ENCODE results near the gene LSM4.

Gene LSM4

DNA sequence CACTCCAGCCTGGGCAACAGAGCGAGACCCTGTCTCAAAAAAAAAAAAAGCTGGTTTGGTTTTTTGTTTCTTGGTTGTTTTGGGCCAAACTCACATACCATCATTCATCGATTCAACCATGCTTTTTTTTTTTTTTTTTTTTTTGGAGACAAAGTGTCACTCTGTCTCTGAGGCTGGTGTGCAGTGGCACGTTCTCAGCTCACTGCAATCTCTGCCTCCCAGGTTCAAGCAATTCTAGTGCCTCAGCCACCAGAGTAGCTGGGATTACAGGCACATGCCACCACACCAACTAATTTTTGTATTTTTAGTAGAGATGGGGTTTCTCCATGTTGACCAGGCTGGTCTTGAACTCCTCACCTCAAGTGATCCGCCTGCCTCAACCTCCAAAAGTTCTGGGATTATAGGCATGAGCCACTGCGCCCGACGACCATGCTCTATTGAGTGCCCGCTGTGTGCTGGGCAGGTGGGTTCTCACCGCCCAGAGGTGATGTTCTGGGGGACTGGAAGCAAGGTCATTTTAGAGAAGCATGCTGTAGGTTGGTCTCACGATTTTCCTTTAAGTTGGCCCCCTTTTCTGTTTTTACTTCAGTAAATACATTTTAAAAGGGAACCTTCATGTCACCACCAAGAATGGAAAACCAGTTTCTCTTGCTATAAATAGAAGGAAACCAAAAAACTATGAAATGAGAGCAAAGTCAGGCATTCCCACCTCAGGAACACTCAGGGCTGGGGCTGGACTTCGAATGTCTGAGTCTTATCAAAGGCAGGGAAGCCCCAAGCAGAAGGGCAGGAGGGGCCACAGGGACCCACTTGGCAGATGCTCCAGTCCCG lies 33.2 kb downstream of the LSM4 start:
- peaks cover 16% of the 10 kb centered on the region; the same call in 1 of the 2 replicates for H3K4me1 ChIP-seq (ENCODE audit: insufficient read depth, low read length)
- H3K27ac ChIP-seq (ENCODE audit: low read length): no peak overlapping the region
- H3K9ac ChIP-seq (ENCODE audit: low read depth, low read length): no peak overlapping the region
- H3K4me3 ChIP-seq (ENCODE audit: low read length): no peak overlapping the region
- peaks cover 10% of the 10 kb centered on the region; the same call in 1 of the 2 replicates for H3K27me3 ChIP-seq (ENCODE audit: insufficient read depth, low read length)
- no peaks in the 10 kb centered on the region for H3K36me3 ChIP-seq (ENCODE audit: insufficient read depth, low read depth, low read length)
- H3K9me3 ChIP-seq (ENCODE audit: insufficient read depth, low read depth, low read length): no peaks in the 10 kb centered on the region

DNA sequence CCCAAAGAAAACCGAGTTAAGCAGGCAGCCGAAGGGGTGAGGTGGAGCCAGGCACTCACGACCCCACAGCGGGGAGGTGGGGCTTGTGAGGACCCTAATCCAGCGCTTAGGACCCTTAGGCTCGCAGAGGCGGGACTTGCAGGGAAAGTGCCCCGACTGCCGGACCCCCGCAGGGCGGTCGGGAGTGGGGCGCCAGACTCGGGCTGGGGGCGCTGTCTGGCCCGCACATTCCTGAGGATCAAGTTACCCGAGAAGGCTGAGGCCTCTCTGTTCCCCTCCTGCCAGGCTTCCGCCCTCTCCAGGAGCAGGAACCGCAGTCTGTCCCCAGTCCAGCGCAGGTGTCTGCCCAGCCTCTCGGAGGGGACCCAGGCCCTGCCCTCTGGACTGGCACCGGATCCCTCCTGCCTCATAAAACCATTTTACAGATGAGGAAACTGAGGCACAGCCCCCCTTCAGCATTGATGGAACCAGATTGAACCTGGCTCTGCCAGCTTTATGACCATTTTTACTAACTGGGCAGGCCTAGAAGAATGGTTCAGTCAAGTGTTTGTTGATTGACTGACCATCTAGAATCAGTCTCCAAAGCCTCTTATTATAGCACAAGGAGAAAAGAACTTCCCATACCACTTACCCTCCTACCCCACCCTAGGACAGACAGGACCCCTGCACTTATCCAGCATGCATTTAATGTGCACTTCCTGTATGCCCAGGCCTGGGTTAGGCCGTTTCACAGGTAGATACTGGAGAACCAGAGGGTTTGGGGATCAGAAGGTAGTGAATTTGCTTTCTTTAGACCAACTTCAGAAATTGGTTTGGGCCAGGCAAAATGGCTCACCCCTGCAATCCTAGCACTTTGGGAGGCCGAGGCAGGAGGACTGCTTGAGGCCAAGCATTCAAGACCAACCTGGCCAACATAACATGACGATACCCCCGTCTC lies 34.8 kb downstream of the LSM4 start:
- no peak overlapping the region for H3K27ac ChIP-seq (ENCODE audit: low read length)
- H3K4me1 ChIP-seq (ENCODE audit: insufficient read depth, low read length): peaks cover 6% of the 10 kb centered on the region; the same call in 1 of the 2 replicates
- peak overlapping the region; percentile 57; the same call in 1 of the 2 replicates for H3K4me3 ChIP-seq (ENCODE audit: low read length)
- peak overlapping the region; percentile 54; the same call in 1 of the 2 replicates for H3K9ac ChIP-seq (ENCODE audit: low read depth, low read length)
- H3K27me3 ChIP-seq (ENCODE audit: insufficient read depth, low read length): peaks cover 10% of the 10 kb centered on the region; the same call in 1 of the 2 replicates
- H3K9me3 ChIP-seq (ENCODE audit: insufficient read depth, low read depth, low read length): no peaks in the 10 kb centered on the region
- H3K36me3 ChIP-seq (ENCODE audit: insufficient read depth, low read depth, low read length): no peaks in the 10 kb centered on the region

DNA sequence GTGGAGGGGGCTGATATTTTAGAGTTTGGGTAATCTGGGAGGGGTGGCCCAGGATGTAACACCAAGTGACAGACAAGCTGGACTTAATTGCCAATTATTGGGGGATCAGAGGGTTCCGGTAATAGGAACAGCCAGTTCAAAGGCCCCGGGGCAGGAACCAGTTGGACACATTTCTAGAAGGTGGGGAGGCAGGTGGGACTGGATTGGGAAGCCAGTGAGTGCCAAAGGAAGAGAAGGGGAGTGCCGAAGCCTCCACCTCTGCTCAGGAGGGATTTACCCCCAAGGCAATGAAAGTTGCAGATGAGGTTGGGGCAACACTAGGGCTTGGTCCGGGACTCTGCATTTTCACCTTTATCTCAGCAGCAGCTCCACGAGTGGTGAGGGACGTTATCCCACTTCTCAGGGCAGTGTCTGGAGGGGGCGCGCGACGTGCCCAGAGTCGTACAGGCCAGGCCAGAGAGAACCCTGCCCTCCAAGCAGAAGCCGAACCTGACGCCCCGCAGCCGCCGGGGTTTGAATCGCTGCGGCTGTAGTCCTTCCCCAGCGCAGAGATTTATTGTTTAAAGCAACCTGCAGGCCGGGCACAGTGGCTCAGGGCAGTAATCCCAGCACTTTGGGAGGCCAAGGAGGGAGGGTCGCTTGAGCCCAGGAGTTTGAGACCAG lies 35.8 kb downstream of the LSM4 start:
- Histone ChIP-seq H3K4me1 (ENCODE audit: insufficient read depth, low read length) (peaks cover 11% of the 10 kb centered on the region; the same call in 1 of the 2 replicates), H3K4me3 (ENCODE audit: low read length) (peak overlapping the region; percentile 57; the same call in 1 of the 2 replicates)

DNA sequence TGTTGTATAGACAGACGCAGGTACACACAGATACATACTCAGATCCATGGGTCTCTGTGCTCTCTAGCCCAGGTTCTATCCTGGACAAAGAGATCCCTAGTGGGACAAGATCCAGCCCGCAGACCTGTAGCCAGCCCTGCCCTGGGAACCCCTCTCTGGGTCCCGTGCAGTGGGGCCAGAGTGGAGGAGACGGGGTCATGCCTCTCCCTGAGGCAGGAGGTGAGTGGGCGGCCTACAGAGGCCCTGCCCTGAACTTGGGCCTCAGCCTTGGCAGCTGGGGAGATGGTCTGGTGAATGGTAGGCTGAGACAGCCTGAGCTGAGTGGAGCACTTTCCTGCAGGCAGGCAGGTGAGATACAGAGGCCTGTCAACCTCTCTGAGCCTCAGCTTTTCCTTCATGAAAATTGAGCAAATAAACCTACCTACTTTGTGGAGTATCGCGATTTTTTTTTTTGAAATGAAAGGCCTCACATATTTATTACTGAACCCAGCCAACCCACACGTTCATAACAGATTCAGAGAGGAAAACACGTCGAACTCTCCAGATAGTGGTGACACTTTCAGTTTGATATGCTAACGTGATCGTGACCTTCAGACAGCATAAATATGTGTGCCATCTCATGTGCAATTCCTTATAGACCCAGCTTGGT lies 38.0 kb downstream of the LSM4 start:
- Histone ChIP-seq H3K27me3 (ENCODE audit: insufficient read depth, low read length) (peaks cover 10% of the 10 kb centered on the region; the same call in 1 of the 2 replicates), H3K36me3 (ENCODE audit: insufficient read depth, low read depth, low read length) (no peaks in the 10 kb centered on the region), H3K9ac (ENCODE audit: low read depth, low read length) (no peak overlapping the region), H3K4me1 (ENCODE audit: insufficient read depth, low read length) (peaks cover 11% of the 10 kb centered on the region; the same call in 1 of the 2 replicates), H3K27ac (ENCODE audit: low read length) (no peak overlapping the region), H3K9me3 (ENCODE audit: insufficient read depth, low read depth, low read length) (no peaks in the 10 kb centered on the region), H3K4me3 (ENCODE audit: low read length) (no peak overlapping the region)

More for the DNA sequence above, 35.8 kb downstream of the LSM4 start:
- Histone ChIP-seq H3K27ac (ENCODE audit: low read length) (no peak overlapping the region), H3K9me3 (ENCODE audit: insufficient read depth, low read depth, low read length) (no peaks in the 10 kb centered on the region), H3K9ac (ENCODE audit: low read depth, low read length) (peak overlapping the region; percentile 54; the same call in 1 of the 2 replicates), H3K36me3 (ENCODE audit: insufficient read depth, low read depth, low read length) (no peaks in the 10 kb centered on the region), H3K27me3 (ENCODE audit: insufficient read depth, low read length) (peaks cover 10% of the 10 kb centered on the region; the same call in 1 of the 2 replicates)

DNA sequence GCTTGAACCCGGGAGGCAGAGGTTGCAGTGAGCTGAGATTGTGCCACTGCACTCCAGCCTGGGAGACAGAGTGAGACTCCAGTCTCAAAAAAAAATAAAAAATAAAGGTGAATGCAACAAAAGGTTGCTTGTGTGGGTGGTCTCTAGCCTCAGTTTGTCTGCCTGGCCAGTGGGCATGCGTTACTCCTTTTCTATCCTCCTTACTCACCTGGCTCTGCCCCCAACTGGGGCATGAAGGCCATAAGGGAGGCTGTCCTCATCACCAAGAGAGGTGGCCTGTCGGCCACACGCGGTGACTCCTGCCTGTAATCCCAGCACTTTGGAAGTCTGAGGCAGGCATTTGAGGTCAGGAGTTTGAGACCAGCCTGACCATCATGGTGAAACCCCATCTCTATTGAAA lies 39.5 kb downstream of the LSM4 start:
- Histone ChIP-seq H3K36me3 (ENCODE audit: insufficient read depth, low read depth, low read length) (peaks cover 8% of the 10 kb centered on the region), H3K9me3 (ENCODE audit: insufficient read depth, low read depth, low read length) (no peaks in the 10 kb centered on the region), H3K27me3 (ENCODE audit: insufficient read depth, low read length) (peaks cover 10% of the 10 kb centered on the region; the same call in 1 of the 2 replicates), H3K4me3 (ENCODE audit: low read length) (no peak overlapping the region), H3K27ac (ENCODE audit: low read length) (no peak overlapping the region), H3K4me1 (ENCODE audit: insufficient read depth, low read length) (peaks cover 12% of the 10 kb centered on the region; the same call in 1 of the 2 replicates), H3K9ac (ENCODE audit: low read depth, low read length) (no peak overlapping the region)

DNA sequence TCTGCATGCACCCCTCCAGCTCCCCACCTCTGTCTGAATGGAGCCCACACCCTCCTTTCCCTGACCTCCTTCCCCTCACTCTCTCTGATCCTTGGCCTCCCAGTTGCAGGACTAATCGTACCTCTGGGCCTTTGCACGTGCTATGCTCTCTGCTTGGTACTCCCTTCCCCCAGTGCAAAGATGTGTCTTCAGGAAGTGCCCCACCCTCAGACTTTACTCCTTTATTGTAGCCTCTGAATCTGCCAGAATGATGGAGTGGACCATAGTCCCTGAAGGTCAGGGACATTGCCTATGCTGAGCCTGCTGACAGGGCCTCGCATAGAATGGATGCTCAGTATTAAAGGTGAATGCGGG lies 40.1 kb downstream of the LSM4 start:
- H3K4me1 ChIP-seq (ENCODE audit: insufficient read depth, low read length): peaks cover 8% of the 10 kb centered on the region; the same call in 1 of the 2 replicates

DNA sequence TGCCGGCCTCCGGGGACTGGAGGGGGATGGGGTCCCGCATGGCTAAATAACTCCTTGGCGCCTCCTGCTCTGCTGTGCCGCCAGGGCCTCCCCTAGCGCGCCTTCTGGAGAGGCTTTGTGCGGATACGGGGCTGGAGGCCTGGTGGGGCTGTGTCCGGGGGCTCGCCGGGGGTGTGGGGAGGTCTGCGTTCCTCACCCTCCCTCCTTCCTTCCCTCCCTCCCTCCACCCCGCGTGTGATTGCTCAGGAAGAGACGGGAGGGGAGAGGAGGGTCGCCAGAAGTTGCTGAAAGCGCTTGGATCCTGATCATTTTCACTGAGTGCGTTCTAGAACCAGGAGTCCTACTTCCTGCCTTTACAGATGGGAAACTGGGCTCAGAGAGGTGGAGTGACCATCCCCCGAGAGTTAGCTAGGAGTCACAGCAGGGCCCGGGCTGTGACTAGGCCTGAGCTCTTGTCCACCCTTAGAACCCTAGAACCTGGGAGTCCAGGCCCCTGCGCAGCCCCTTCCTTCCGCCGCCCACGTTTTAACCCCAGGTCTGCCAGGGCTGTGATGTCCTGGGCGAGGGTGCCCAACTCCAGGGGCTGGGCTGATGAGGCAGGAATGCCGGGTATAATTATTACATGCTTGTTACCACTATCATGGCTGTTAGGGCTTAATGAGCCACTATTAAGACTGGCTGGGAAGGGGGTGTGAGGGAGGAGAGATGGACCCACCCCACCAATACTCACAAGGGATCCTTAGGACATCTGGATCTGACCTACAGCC lies 40.7 kb downstream of the LSM4 start:
- peaks cover 8% of the 10 kb centered on the region; the same call in 1 of the 2 replicates for H3K4me1 ChIP-seq (ENCODE audit: insufficient read depth, low read length)
- peak overlapping the region; percentile 90 for H3K4me3 ChIP-seq (ENCODE audit: low read length)
- peak overlapping the region; percentile 99 for H3K9ac ChIP-seq (ENCODE audit: low read depth, low read length)
- no peaks in the 10 kb centered on the region for H3K9me3 ChIP-seq (ENCODE audit: insufficient read depth, low read depth, low read length)
- peaks cover 12% of the 10 kb centered on the region for H3K36me3 ChIP-seq (ENCODE audit: insufficient read depth, low read depth, low read length)
- peaks cover 10% of the 10 kb centered on the region; the same call in 1 of the 2 replicates for H3K27me3 ChIP-seq (ENCODE audit: insufficient read depth, low read length)
- peak overlapping the region; percentile 100 for H3K27ac ChIP-seq (ENCODE audit: low read length)

More for the DNA sequence above, 40.1 kb downstream of the LSM4 start:
- Histone ChIP-seq H3K4me3 (ENCODE audit: low read length) (peak overlapping the region; percentile 90; the same call in 1 of the 2 replicates), H3K36me3 (ENCODE audit: insufficient read depth, low read depth, low read length) (peaks cover 12% of the 10 kb centered on the region), H3K27ac (ENCODE audit: low read length) (peak overlapping the region; percentile 100), H3K9ac (ENCODE audit: low read depth, low read length) (peak overlapping the region; percentile 99; the same call in 1 of the 2 replicates), H3K9me3 (ENCODE audit: insufficient read depth, low read depth, low read length) (no peaks in the 10 kb centered on the region), H3K27me3 (ENCODE audit: insufficient read depth, low read length) (peaks cover 10% of the 10 kb centered on the region; the same call in 1 of the 2 replicates)

DNA sequence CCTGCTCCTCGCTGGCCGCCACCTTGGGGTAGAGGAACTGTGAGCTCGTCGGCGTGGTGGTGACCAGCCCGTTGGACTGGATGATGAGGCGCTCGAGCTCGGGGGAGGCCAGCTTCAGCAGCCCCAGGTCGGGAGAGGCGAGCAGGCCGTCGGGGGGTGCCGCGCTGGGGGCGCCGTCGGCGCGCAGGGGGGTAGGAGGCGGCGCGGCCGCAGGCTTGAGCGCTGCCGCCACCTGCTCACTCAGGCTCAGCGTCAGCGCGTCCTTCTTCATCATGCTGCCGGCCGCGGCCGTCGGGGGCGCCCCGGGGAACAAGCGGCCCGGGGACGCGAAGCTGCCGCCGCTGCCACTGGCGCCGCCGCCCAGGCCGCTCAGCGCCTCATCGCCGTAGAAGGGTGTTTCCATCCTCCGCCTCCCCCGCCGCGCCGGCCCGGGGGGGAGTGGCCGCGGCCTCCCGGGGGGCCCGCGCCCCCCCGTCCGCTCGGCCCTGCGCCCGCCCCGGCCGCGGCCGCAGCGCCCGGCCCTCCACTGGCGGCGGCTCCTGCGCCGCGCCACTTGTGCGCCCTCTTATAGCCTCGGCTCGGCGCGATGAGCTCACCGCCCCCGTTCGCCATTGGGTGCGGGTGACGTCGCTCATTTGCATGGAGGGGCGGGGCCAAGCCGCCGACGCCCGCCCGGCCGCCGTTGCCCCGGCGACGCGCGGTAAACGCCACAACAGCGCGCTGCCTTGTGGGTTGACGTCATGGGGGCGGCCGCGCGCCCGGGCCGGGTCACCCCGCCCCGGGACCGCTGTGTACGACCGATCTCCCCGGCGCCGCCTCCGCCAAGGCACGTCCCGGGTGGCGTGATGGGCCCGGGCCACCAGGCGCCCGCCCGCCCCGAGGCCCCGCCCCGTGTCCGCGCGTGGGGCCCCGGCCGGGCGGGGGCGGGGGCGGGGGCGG lies 41.5 kb downstream of the LSM4 start, which contains the start of gene JUND:
Gene JUND (minus strand): TSS at position 541 of the 939 bp plus-strand sequence. CDS start 138 bp downstream, at position 403.
- H3K27ac ChIP-seq (ENCODE audit: low read length): peak within 1 kb of the TSS; percentile 100
- H3K36me3 ChIP-seq (ENCODE audit: insufficient read depth, low read depth, low read length): peaks cover 12% of the 10 kb centered on the region
- H3K4me1 ChIP-seq (ENCODE audit: insufficient read depth, low read length): peaks cover 8% of the 10 kb centered on the region; the same call in 1 of the 2 replicates
- peak within 1 kb of the TSS; percentile 90 for H3K4me3 ChIP-seq (ENCODE audit: low read length)
- H3K9me3 ChIP-seq (ENCODE audit: insufficient read depth, low read depth, low read length): no peaks in the 10 kb centered on the region
- H3K9ac ChIP-seq (ENCODE audit: low read depth, low read length): peak within 1 kb of the TSS; percentile 99
- peaks cover 1% of the 10 kb centered on the region; the same call in 1 of the 2 replicates for H3K27me3 ChIP-seq (ENCODE audit: insufficient read depth, low read length)

DNA sequence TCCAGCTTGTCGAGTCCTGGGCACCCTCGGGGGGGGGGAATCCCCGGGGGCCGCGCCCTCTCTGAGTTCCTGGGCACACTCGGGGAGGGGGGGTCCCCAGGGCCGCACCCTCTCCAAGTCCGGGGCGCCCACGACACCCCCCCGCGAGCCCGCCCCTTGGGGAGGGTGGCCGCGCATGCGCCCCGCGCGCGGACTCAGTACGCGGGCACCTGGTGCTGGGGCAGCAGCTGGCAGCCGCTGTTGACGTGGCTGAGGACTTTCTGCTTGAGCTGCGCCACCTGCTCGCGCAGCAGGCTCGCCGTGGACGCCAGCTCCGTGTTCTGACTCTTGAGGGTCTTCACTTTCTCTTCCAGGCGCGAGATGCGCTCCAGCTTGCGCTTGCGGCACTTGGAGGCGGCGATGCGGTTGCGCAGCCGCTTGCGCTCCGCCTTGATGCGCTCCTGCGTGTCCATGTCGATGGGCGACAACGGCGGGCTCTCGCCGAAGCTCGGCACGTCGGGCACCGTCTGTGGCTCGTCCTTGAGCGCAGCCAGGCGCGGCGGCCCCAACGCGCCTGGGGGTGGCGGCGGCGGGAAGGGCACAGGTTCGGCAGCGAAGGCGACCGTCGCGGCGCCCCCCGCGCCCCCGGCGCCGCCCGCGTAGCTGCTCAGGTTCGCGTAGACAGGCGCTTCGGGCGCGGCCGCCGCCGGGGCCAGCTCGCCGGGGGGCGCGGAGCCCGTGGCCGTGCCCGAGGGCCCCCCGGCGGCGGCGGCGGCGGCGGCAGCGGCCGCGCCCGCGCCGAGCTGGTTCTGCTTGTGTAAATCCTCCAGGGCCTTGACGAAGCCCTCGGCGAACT lies 42.4 kb downstream of the LSM4 start:
- Histone ChIP-seq H3K4me3 (ENCODE audit: low read length) (peak overlapping the region; percentile 78), H3K4me1 (ENCODE audit: insufficient read depth, low read length) (peaks cover 8% of the 10 kb centered on the region; the same call in 1 of the 2 replicates), H3K9ac (ENCODE audit: low read depth, low read length) (peak overlapping the region; percentile 85), H3K9me3 (ENCODE audit: insufficient read depth, low read depth, low read length) (no peaks in the 10 kb centered on the region), H3K27me3 (ENCODE audit: insufficient read depth, low read length) (no peaks in the 10 kb centered on the region), H3K36me3 (ENCODE audit: insufficient read depth, low read depth, low read length) (peaks cover 12% of the 10 kb centered on the region), H3K27ac (ENCODE audit: low read length) (no peak overlapping the region)
